Endothelial cell of umbilical vein (primary cell): ENCODE measurements around the gene C16orf87. TPM values are rescaled to one million over a fixed set of nuclear protein-coding genes. Genes with fewer than 3 reads are reported as not detected.

Experiments
- BruUV-seq: library from RNA; stranded (reverse); fragments of 400-500 nt; replicated peaks from 2 replicates; lab custom pipeline; 2021; lab: Mats Ljungman, UMichigan
- CTCF ChIA-PET: fragments of 300-600, 350-600 bp; sonication (Branson Sonifier 250); formaldehyde crosslinking; loops from one replicate; lab custom pipeline; 2021; ENCODE audit warnings: antibody characterized with exemption, inconsistent platforms; lab: Charles Lee
- POLR2A ChIA-PET: fragments of 300-600, 350-600 bp; sonication (Branson Sonifier 250); formaldehyde crosslinking; loops from one replicate; lab custom pipeline; 2021; ENCODE audit warnings: antibody characterized with exemption, inconsistent platforms; lab: Charles Lee
- DNase-seq: peaks from one replicate; pipeline ENCODE4 v3.0.0-alpha.2; 2011; ENCODE audit warnings: low read depth, low spot score
- FAIRE-seq: peaks from 2 replicates; lab custom pipeline; 2011; peaks lifted over from hg19 to GRCh38; lab: Jason Lieb, UNC
- H2AFZ ChIP-seq: 2 replicates; pipeline ENCODE4 v1.6.0; 2012; ENCODE audit warnings: low read depth, low read length, control low read depth, inconsistent platforms
- H3K27ac ChIP-seq: 2 replicates; pipeline ENCODE4 v1.5.1; 2011; ENCODE audit warnings: low read depth, mild to moderate bottlenecking, control low read depth, low read length, moderate library complexity; ENCODE audit not compliant: insufficient read depth
- H3K27me3 ChIP-seq, 2 experiments: 2 replicates each; pipeline versions ENCODE4 v1.6.0 to v1.6.1; 2011; ENCODE audit warnings: low read length in 2 of 2, mixed read lengths in 1 of 2; ENCODE audit not compliant: control insufficient read depth in 2 of 2, insufficient read depth in 2 of 2
- H3K36me3 ChIP-seq, 2 experiments: 2 replicates in 1 of 2; 3 replicates in 1 of 2; pipeline ENCODE4 v1.5.1; 2011; ENCODE audit warnings: low read length in 2 of 2, mild to moderate bottlenecking in 1 of 2, moderate library complexity in 1 of 2; ENCODE audit not compliant: control insufficient read depth in 2 of 2, insufficient read depth in 2 of 2; ENCODE audit errors: extremely low read depth in 1 of 2
- H3K4me1 ChIP-seq: 3 replicates; pipeline ENCODE4 v1.5.1; 2011; ENCODE audit warnings: mild to moderate bottlenecking, low read length; ENCODE audit not compliant: control insufficient read depth, insufficient read depth; ENCODE audit errors: extremely low read depth
- H3K4me2 ChIP-seq: 2 replicates; pipeline ENCODE4 v1.6.1; 2011; ENCODE audit warnings: low read length, control low read depth, mixed read lengths; ENCODE audit not compliant: insufficient read depth
- H3K4me3 ChIP-seq, 3 experiments: fragments of 200-600 bp in 1 of 3; sonication (generic), shearing (Covaris generic) in 1 of 3; replicated peaks in 1 of 3; 2 replicates each; pipeline ENCODE4 v1.5.1; 2011 to 2016; ENCODE audit warnings: control low read depth in 3 of 3, low read length in 3 of 3, mild to moderate bottlenecking in 2 of 3, inconsistent platforms in 1 of 3, low read depth in 1 of 3, moderate library complexity in 1 of 3; ENCODE audit not compliant: insufficient read depth in 1 of 3
- H3K79me2 ChIP-seq: 2 replicates; pipeline ENCODE4 v1.6.0; 2012; ENCODE audit warnings: low read length, inconsistent platforms; ENCODE audit not compliant: control insufficient read depth, insufficient read depth
- H3K9ac ChIP-seq: replicated peaks from 2 replicates; pipeline ENCODE3; 2011; ENCODE audit warnings: low read length, control low read depth; ENCODE audit not compliant: insufficient read depth; ENCODE audit errors: extremely low read depth
- H3K9me1 ChIP-seq: replicated peaks from 3 replicates; pipeline ENCODE4 v1.6.0; 2011; ENCODE audit warnings: mild to moderate bottlenecking, low read length; ENCODE audit not compliant: control insufficient read depth, insufficient read depth; ENCODE audit errors: extremely low read depth
- H3K9me3 ChIP-seq: replicated peaks from 2 replicates; pipeline ENCODE4 v1.5.1; 2012; ENCODE audit warnings: low read length, inconsistent platforms; ENCODE audit not compliant: control insufficient read depth, insufficient read depth
- H4K20me1 ChIP-seq: replicated peaks from 2 replicates; pipeline ENCODE3; 2011; ENCODE audit warnings: mild to moderate bottlenecking, low read length; ENCODE audit not compliant: control insufficient read depth, insufficient read depth; ENCODE audit errors: extremely low read depth
- CTCF ChIP-seq, 2 donors: IDR thresholded peaks; 1 replicate in 1 of 2; 2 replicates in 1 of 2; pipeline ENCODE4 v1.5.1; 2011; ENCODE audit warnings: low read length in 2 of 2, mild to moderate bottlenecking in 2 of 2, moderate library complexity in 2 of 2, control low read depth in 1 of 2, inconsistent platforms in 1 of 2, low read depth in 1 of 2; ENCODE audit not compliant: insufficient read depth in 1 of 2; ENCODE audit errors: extremely low read depth in 1 of 2
- EZH2 ChIP-seq: IDR thresholded peaks from 2 replicates; pipeline ENCODE4 v1.6.1; 2012; ENCODE audit warnings: borderline replicate concordance, low read depth, mild to moderate bottlenecking, moderate library complexity, low read length, inconsistent platforms; ENCODE audit not compliant: severe bottlenecking
- FOS ChIP-seq: IDR thresholded peaks from 2 replicates; pipeline ENCODE4 v1.6.1; 2011; ENCODE audit warnings: mild to moderate bottlenecking, low read length, moderate library complexity, borderline replicate concordance; ENCODE audit not compliant: insufficient read depth
- GATA2 ChIP-seq: IDR thresholded peaks from 2 replicates; pipeline ENCODE4 v1.7.0; 2011; ENCODE audit warnings: low read depth, mild to moderate bottlenecking, moderate library complexity, mixed read lengths, low read length; ENCODE audit not compliant: insufficient read length, insufficient read depth
- JUN ChIP-seq: IDR thresholded peaks from 2 replicates; pipeline ENCODE4 v1.6.1; 2011; ENCODE audit warnings: borderline replicate concordance, low read depth; ENCODE audit not compliant: insufficient read length, insufficient read depth
- MAX ChIP-seq: IDR thresholded peaks from 2 replicates; pipeline ENCODE4 v1.6.1; 2011; ENCODE audit not compliant: insufficient read depth, insufficient read length
- MYC ChIP-seq: IDR thresholded peaks from one replicate; pipeline ENCODE4 v1.6.1; 2011; ENCODE audit warnings: mild to moderate bottlenecking, low read depth, low read length
- POLR2A ChIP-seq: IDR thresholded peaks from 2 replicates; pipeline ENCODE4 v1.6.1; 2012; ENCODE audit warnings: low read depth, mild to moderate bottlenecking, control low read depth, low read length
- POLR2AphosphoS5 ChIP-seq: IDR thresholded peaks from 2 replicates; pipeline ENCODE4 v1.6.1; 2012; ENCODE audit warnings: low read depth, mild to moderate bottlenecking, control low read depth, low read length, moderate library complexity; ENCODE audit not compliant: insufficient read depth
- dilution Hi-C: fragments of 300-500 bp; cut with MboI; formaldehyde crosslinking; loops from one replicate; pipeline ENCODE4 v1.15.0; 2019; ENCODE audit warnings: low sequenced_read_pairs; ENCODE audit not compliant: extremely low pct_ligation_motif_present
- intact Hi-C: fragments of 100-400 bp; cut with micrococcal nuclease; formaldehyde crosslinking; loops from one replicate; pipeline ENCODE4 v1.10.0; 2022
- polyA plus RNA-seq, 4 experiments: library from polyadenylated mRNA; depleted of rRNA in 3 of 4; stranded (reverse) in 3 of 4; unstranded in 1 of 4; fragments of >200 nt; gene quantifications; 2 replicates each; pipeline versions ENCODE4 v1.2.1 to v1.2.3, GENCODE V29; 2011 to 2012; ENCODE audit warnings: missing spikeins in 1 of 4
- total RNA-seq: library from RNA; stranded (reverse); gene quantifications from 2 replicates; pipeline ENCODE4 v1.2.3, GENCODE V29; 2021

C16orf87 gene
- total and polyA plus RNA-seq, 2 donors (not counting 3 experiments of a cell fraction or from before 2014, with no cell fraction given), result 2.4 to 8.5 TPM

GRCh38 chr16:46783800-46784199, 47.2 kb downstream of the C16orf87 start:
- intact Hi-C loops, result no loop called here
- no peak overlapping the region for H3K4me2 ChIP-seq
- TF ChIP-seq JUN (no peak), POLR2A (no peak), MAX (no peak), MYC (no peak), POLR2AphosphoS5 (no peak), EZH2 (no peak), GATA2 (no peak), FOS (no peak)

GRCh38 chr16:46782320-46782719, 48.7 kb downstream of the C16orf87 start:
- dilution Hi-C loops (no loop called here), intact Hi-C loops (no loop called here)
- Histone ChIP-seq H3K4me3 (no peak overlapping the region), H3K36me3 (no peaks in the 10 kb centered on the region), H3K9ac (no peak overlapping the region), H3K27ac (no peak overlapping the region), H3K79me2 (no peaks in the 10 kb centered on the region), H3K4me2 (no peak overlapping the region), H2AFZ (no peak overlapping the region), H4K20me1 (no peaks in the 10 kb centered on the region), H3K9me3 (no peaks in the 10 kb centered on the region), H3K4me1 (no peaks in the 10 kb centered on the region), H3K27me3 (peaks cover 7 to 10% of the 10 kb centered on the region in 2 experiments), H3K9me1 (no peaks in the 10 kb centered on the region)
- CTCF ChIA-PET, result interaction anchor here (1.3 kb wide), 1 partner anchor 19 kb away, joined by 4 read pairs; no protein-coding TSS in a partner anchor
- no TSS peak for BruUV-seq
- FAIRE-seq (no peak), DNase-seq (no peak)
- no peak for TF ChIP-seq POLR2AphosphoS5
- no peak for TF ChIP-seq MAX
- no peak for TF ChIP-seq POLR2A
- TF ChIP-seq JUN, result no peak
- TF ChIP-seq EZH2, result no peak
- no peak for TF ChIP-seq GATA2
- TF ChIP-seq CTCF (IDR thresholded peaks at IDR 0.05; ENCODE audit: extremely low read depth in 1 of 2, insufficient read depth in 1 of 2, low read depth in 1 of 2, low read length in 2 of 2), result no peak
- no peak for TF ChIP-seq MYC
- TF ChIP-seq FOS, result no peak
- POLR2A ChIA-PET, result interaction anchor here (0.6 kb wide), 1 partner anchor 40 kb away, joined by 3 read pairs; no protein-coding TSS in a partner anchor

More at GRCh38 chr16:46783800-46784199, 47.2 kb downstream of the C16orf87 start:
- Histone ChIP-seq H3K27me3 (peaks cover 7 to 10% of the 10 kb centered on the region in 2 experiments), H3K79me2 (no peaks in the 10 kb centered on the region), H3K4me1 (no peaks in the 10 kb centered on the region), H3K27ac (no peak overlapping the region), H2AFZ (no peak overlapping the region), H3K4me3 (no peak overlapping the region), H3K9me3 (no peaks in the 10 kb centered on the region), H3K9me1 (no peaks in the 10 kb centered on the region), H4K20me1 (no peaks in the 10 kb centered on the region), H3K36me3 (no peaks in the 10 kb centered on the region), H3K9ac (no peak overlapping the region)
- DNase-seq (no peak), FAIRE-seq (no peak)
- BruUV-seq, result no TSS peak
- ChIA-PET CTCF (interaction anchor here (1.8 kb wide), 1 partner anchor 13 kb away, joined by 4 read pairs; no protein-coding TSS in a partner anchor), POLR2A (no interaction called here)
- dilution Hi-C loops, result no loop called here
